Gastroesophageal sphincter (tissue), 4 donors: ENCODE measurements around the gene AIG1. TPM values are rescaled to one million over a fixed set of nuclear protein-coding genes. Genes with fewer than 3 reads are reported as not detected.

Experiments used
- ATAC-seq: fragments of 150-250 bp; one replicate; pipeline ENCODE4 v1.9.1; 2016; ENCODE audit warnings: mild to moderate bottlenecking, moderate library complexity
- H3K27ac ChIP-seq, 4 donors: fragments of 200-600 bp; sonication (generic) in 3 of 4; 1 replicate in 3 of 4; 2 replicates in 1 of 4; pipeline ENCODE4 v1.5.1; 2016 to 2019
- H3K27me3 ChIP-seq: fragments of 200-600 bp; sonication (generic); one replicate; pipeline ENCODE4 v1.5.1; 2019
- H3K36me3 ChIP-seq, 2 donors: fragments of 200-600 bp; sonication (generic); one replicate each; pipeline ENCODE4 v1.5.1; 2019; ENCODE audit warnings: control low read depth in 1 of 2
- H3K4me1 ChIP-seq, 3 donors: fragments of 200-600 bp; sonication (generic); 1 replicate in 2 of 3; 2 replicates in 1 of 3; pipeline ENCODE4 v1.5.1; 2016 to 2019; ENCODE audit warnings: control low read depth in 2 of 3
- H3K4me3 ChIP-seq, 2 donors: fragments of 200-600 bp; sonication (generic); one replicate each; pipeline ENCODE4 v1.5.1; 2019; ENCODE audit warnings: mild to moderate bottlenecking in 1 of 2, moderate library complexity in 1 of 2
- H3K9me3 ChIP-seq, 3 donors: fragments of 200-600 bp; sonication (generic); one replicate each; pipeline ENCODE4 v1.5.1; 2017 to 2019; ENCODE audit warnings: control low read depth in 2 of 3
- CTCF ChIP-seq, 4 experiments: fragments of 200-600 bp in 2 of 4; fragments of 450-650 bp in 2 of 4; sonication (generic) in 1 of 4; IDR thresholded peaks; one replicate each; pipeline ENCODE4 v1.5.1; 2017 to 2019; ENCODE audit warnings: antibody characterized with exemption in 4 of 4, mild to moderate bottlenecking in 2 of 4, moderate library complexity in 2 of 4
- EP300 ChIP-seq: sonication (generic); formaldehyde crosslinking; IDR thresholded peaks from one replicate; pipeline ENCODE4 v1.6.1; 2017; ENCODE audit warnings: antibody characterized with exemption, mild to moderate bottlenecking
- POLR2A ChIP-seq, 2 donors: fragments of 450-650 bp; IDR thresholded peaks; one replicate each; pipeline ENCODE4 v1.6.1; 2017; ENCODE audit warnings: antibody characterized with exemption in 2 of 2, mild to moderate bottlenecking in 2 of 2, moderate library complexity in 1 of 2
- POLR2AphosphoS5 ChIP-seq: sonication (generic); formaldehyde crosslinking; IDR thresholded peaks from one replicate; pipeline ENCODE4 v1.6.1; 2017; ENCODE audit warnings: antibody characterized with exemption
- WGBS, 2 donors: methylation state at CpG; one replicate each; pipeline ENCODE4 v1.1.5; 2018; ENCODE audit warnings: low coverage in 1 of 2; 5-methylcytosine and 5-hydroxymethylcytosine counted together
- total RNA-seq, 4 donors: library from RNA; depleted of rRNA; stranded (reverse); fragments of >200 nt; gene quantifications; one replicate each; pipeline ENCODE4 v1.1.0, GENCODE V29; 2016

AIG1 gene
- total RNA-seq, 4 donors from 2014 or later = 24.0 to 42.0 (median 31.5) TPM

- H3K36me3 ChIP-seq = no peaks in the 10 kb centered on the region
- no peaks in the 10 kb centered on the region for H3K9me3 ChIP-seq
- TF ChIP-seq EP300 (no peak), CTCF (IDR thresholded peaks at IDR 0.05) (no peak), POLR2A (IDR thresholded peaks at IDR 0.05) (no peak)
- no peak overlapping the region for H3K4me3 ChIP-seq
- H3K4me1 ChIP-seq = peaks cover 0 to 32% (median 4%) of the 10 kb centered on the region in 3 donors
- ATAC-seq = no peak
- H3K27me3 ChIP-seq = no peaks in the 10 kb centered on the region
- H3K27ac ChIP-seq = no peak overlapping the region
Measured at GRCh38 chr6:143191361-143191760, 130.7 kb downstream of the AIG1 start.

- no peak overlapping the region for H3K4me3 ChIP-seq
- no peak for ATAC-seq
- no peaks in the 10 kb centered on the region for H3K9me3 ChIP-seq
- TF ChIP-seq POLR2AphosphoS5 (no peak), EP300 (no peak), POLR2A (IDR thresholded peaks at IDR 0.05) (no peak), CTCF (IDR thresholded peaks at IDR 0.05) (no peak)
- no peaks in the 10 kb centered on the region for H3K36me3 ChIP-seq
- H3K27me3 ChIP-seq = no peaks in the 10 kb centered on the region
- H3K27ac ChIP-seq = no peak overlapping the region
- H3K4me1 ChIP-seq = peaks cover 0 to 35% (median 0%) of the 10 kb centered on the region in 3 donors
Measured at GRCh38 chr6:143192766-143193165, 132.1 kb downstream of the AIG1 start.

GRCh38 chr6:143193571-143194094 is 132.9 kb downstream of the AIG1 start:
- WGBS, 2 donors = 100% methylated on average over 1 of the region's 1 CpG; no CpG with 5 or more reads in 1 of the 2 donors
- no peak for TF ChIP-seq CTCF (IDR thresholded peaks at IDR 0.05)
- TF ChIP-seq POLR2AphosphoS5 = no peak
- TF ChIP-seq EP300 = no peak
- TF ChIP-seq POLR2A (IDR thresholded peaks at IDR 0.05) = no peak
- H3K36me3 ChIP-seq = no peaks in the 10 kb centered on the region
- ATAC-seq = no peak
- no peaks in the 10 kb centered on the region for H3K9me3 ChIP-seq
- H3K27me3 ChIP-seq = no peaks in the 10 kb centered on the region
- peaks cover 0 to 27% (median 0%) of the 10 kb centered on the region in 3 donors for H3K4me1 ChIP-seq
- no peak overlapping the region for H3K4me3 ChIP-seq
- no peak overlapping the region for H3K27ac ChIP-seq

GRCh38 chr6:143194095-143194589 is 133.5 kb downstream of the AIG1 start:
- no peak overlapping the region for H3K4me3 ChIP-seq
- 90 to 92% methylated on average over 2 to 9 of the region's 9 CpGs for WGBS, 2 donors
- ATAC-seq = no peak
- no peak overlapping the region for H3K27ac ChIP-seq
- H3K4me1 ChIP-seq = peaks cover 0 to 22% (median 0%) of the 10 kb centered on the region in 3 donors
- no peaks in the 10 kb centered on the region for H3K9me3 ChIP-seq
- no peaks in the 10 kb centered on the region for H3K27me3 ChIP-seq
- TF ChIP-seq CTCF (IDR thresholded peaks at IDR 0.05) = no peak
- no peak for TF ChIP-seq EP300
- TF ChIP-seq POLR2AphosphoS5 = no peak
- TF ChIP-seq POLR2A (IDR thresholded peaks at IDR 0.05) = no peak
- H3K36me3 ChIP-seq = no peaks in the 10 kb centered on the region

- Histone ChIP-seq H3K9me3 (no peaks in the 10 kb centered on the region), H3K4me3 (no peak overlapping the region), H3K27ac (no peak overlapping the region), H3K36me3 (no peaks in the 10 kb centered on the region), H3K4me1 (peaks cover 0 to 22% (median 0%) of the 10 kb centered on the region in 3 donors), H3K27me3 (no peaks in the 10 kb centered on the region)
- 36 to 42% methylated on average over 10 of the region's 10 CpGs for WGBS, 2 donors
- no peak for ATAC-seq
- TF ChIP-seq CTCF (IDR thresholded peaks at IDR 0.05) (no peak), EP300 (no peak), POLR2AphosphoS5 (no peak), POLR2A (IDR thresholded peaks at IDR 0.05) (no peak)
Measured at GRCh38 chr6:143195349-143195845, 134.7 kb downstream of the AIG1 start.
